Measurements from ENCODE around the gene WRAP73. TPM values are rescaled to one million over a fixed set of nuclear protein-coding genes. Genes with fewer than 3 reads are reported as not detected.

WRAP73 gene
- total and polyA plus RNA-seq, 9 of the 15 experiments (the other 6 are each of a cell fraction or from before 2014, with no cell fraction given) = 4.3 to 51.8 (median 30.1) TPM

DNA sequence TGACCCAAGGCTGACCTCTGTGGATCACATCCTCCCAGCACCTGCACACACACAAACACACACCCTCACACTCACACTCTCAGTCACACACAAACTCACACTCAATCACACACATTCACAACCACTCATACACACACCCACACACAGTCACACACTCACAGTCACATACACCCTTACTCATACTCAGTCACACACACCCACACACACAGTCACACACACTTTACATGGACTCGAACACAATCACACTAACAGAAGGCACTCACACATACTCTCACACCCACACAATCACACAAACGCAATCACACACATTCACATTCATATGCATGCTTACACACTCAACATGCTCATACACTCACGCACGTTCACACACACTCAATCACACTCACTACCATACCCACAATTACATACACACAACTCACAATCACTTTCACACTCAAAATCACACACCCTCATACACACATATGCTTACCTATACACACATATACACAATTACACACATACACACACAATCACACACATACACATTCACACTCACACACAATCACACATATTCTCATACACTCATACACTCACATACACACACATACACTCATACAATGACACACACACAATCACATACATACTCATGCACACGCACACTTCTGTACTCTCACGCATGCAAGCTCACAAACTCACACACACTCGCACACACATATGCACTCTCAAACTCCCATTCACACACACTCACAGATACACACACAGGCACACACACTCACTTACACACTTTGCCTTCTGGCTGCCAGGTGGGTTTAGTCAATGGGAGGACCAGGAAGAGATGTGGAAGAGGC is 44.7 kb downstream of the WRAP73 start (continued):
- TF ChIP-seq, protein P1, sequence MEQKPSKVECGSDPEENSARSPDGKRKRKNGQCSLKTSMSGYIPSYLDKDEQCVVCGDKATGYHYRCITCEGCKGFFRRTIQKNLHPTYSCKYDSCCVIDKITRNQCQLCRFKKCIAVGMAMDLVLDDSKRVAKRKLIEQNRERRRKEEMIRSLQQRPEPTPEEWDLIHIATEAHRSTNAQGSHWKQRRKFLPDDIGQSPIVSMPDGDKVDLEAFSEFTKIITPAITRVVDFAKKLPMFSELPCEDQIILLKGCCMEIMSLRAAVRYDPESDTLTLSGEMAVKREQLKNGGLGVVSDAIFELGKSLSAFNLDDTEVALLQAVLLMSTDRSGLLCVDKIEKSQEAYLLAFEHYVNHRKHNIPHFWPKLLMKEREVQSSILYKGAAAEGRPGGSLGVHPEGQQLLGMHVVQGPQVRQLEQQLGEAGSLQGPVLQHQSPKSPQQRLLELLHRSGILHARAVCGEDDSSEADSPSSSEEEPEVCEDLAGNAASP (IDR thresholded peaks at IDR 0.05) = no peak
- TF ChIP-seq, protein P2, sequence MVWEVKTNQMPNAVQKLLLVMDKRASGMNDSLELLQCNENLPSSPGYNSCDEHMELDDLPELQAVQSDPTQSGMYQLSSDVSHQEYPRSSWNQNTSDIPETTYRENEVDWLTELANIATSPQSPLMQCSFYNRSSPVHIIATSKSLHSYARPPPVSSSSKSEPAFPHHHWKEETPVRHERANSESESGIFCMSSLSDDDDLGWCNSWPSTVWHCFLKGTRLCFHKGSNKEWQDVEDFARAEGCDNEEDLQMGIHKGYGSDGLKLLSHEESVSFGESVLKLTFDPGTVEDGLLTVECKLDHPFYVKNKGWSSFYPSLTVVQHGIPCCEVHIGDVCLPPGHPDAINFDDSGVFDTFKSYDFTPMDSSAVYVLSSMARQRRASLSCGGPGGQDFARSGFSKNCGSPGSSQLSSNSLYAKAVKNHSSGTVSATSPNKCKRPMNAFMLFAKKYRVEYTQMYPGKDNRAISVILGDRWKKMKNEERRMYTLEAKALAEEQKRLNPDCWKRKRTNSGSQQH (CRISPR knock-in tag; IDR thresholded peaks at IDR 0.05) = peak; percentile 94
- TF ChIP-seq RBM22 (IDR thresholded peaks at IDR 0.05; ENCODE audit: low read depth, low read length, poor library complexity, severe bottlenecking) (no peak), ZNF239 (CRISPR knock-in tag; IDR thresholded peaks at IDR 0.05) (no peak), BRD9 (IDR thresholded peaks at IDR 0.05; ENCODE audit: low read depth, partially characterized antibody) (no peak), HDAC1 (IDR thresholded peaks at IDR 0.05) (0 out of 4 replicates have a peak, but pooled peaks of 1 of the 2 experiments have one; percentile 45), ZNF3 (CRISPR knock-in tag; IDR thresholded peaks at IDR 0.05) (no peak), DACH1 (IDR thresholded peaks at IDR 0.05; ENCODE audit: partially characterized antibody) (no peak), ZNF431 (CRISPR knock-in tag; IDR thresholded peaks at IDR 0.05) (no peak), ZNF717 (CRISPR knock-in tag; IDR thresholded peaks at IDR 0.05) (no peak), MEF2A (IDR thresholded peaks at IDR 0.05; ENCODE audit: control insufficient read depth, low read depth, low read length) (no peak), PPARD (CRISPR knock-in tag; IDR thresholded peaks at IDR 0.05) (no peak), PHTF2 (CRISPR knock-in tag; IDR thresholded peaks at IDR 0.05) (no peak), SAFB (IDR thresholded peaks at IDR 0.05; ENCODE audit: borderline replicate concordance, low read depth, low read length) (no peak), ELF1 (tag; IDR thresholded peaks at IDR 0.05) (no peak), SIRT6 (IDR thresholded peaks at IDR 0.05; ENCODE audit: low read depth, low read length) (no peak), SOX6 (IDR thresholded peaks at IDR 0.05) (no peak), RB1 (IDR thresholded peaks at IDR 0.05; ENCODE audit: low read depth) (no peak), ARID2 (IDR thresholded peaks at IDR 0.05) (0 out of 2 replicates have a peak, but pooled peaks have one; percentile 37), NFXL1 (CRISPR knock-in tag; IDR thresholded peaks at IDR 0.05) (no peak), KLF6 (CRISPR knock-in tag; IDR thresholded peaks at IDR 0.05; ENCODE audit: borderline replicate concordance) (no peak), DIDO1 (tag; IDR thresholded peaks at IDR 0.05; ENCODE audit: low read depth) (no peak), FUS (optimal IDR thresholded peaks at IDR 0.05; ENCODE audit: low read depth, low read length) (no peak), HLTF (IDR thresholded peaks at IDR 0.05) (peak; percentile 58; the same call in 1 of the 2 replicates), DDX20 (tag; IDR thresholded peaks at IDR 0.05; ENCODE audit: low read depth) (no peak), MXI1 (IDR thresholded peaks at IDR 0.05; ENCODE audit: low read depth, low read length) (no peak), TBP (optimal IDR thresholded peaks at IDR 0.05; ENCODE audit: low read depth, low read length) (no peak), EP300 (IDR thresholded peaks at IDR 0.05; ENCODE audit: low read length) (no peak), SREBF2 (CRISPR knock-in tag; IDR thresholded peaks at IDR 0.05) (no peak), COPS2 (conservative IDR thresholded peaks at IDR 0.05) (no peak), ZNF12 (CRISPR knock-in tag; IDR thresholded peaks at IDR 0.05) (no peak)
